ENCODE data around the gene OR2V2.

DNA sequence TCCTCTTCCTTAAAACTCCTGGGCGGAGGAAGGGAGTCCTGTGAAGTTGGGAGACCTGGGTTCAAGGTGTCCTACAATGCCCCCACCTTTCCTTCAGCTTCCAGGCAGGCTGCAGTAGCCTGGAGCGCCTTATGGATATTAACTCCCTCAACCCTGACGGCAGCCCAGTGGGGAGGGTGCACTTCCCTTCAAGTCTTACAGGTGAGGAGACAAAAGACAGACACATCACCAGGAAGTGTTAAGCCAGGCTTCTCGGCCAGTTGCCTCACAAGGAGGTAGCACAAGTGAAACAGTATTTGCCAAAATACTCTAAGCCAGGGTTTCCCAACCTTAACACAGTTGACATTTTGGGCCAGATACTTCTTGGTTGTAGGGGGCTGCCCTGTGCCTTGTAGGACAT lies 53.4 kb downstream of the OR2V2 start:
- TF ChIP-seq, protein P1, sequence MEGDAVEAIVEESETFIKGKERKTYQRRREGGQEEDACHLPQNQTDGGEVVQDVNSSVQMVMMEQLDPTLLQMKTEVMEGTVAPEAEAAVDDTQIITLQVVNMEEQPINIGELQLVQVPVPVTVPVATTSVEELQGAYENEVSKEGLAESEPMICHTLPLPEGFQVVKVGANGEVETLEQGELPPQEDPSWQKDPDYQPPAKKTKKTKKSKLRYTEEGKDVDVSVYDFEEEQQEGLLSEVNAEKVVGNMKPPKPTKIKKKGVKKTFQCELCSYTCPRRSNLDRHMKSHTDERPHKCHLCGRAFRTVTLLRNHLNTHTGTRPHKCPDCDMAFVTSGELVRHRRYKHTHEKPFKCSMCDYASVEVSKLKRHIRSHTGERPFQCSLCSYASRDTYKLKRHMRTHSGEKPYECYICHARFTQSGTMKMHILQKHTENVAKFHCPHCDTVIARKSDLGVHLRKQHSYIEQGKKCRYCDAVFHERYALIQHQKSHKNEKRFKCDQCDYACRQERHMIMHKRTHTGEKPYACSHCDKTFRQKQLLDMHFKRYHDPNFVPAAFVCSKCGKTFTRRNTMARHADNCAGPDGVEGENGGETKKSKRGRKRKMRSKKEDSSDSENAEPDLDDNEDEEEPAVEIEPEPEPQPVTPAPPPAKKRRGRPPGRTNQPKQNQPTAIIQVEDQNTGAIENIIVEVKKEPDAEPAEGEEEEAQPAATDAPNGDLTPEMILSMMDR (IDR thresholded peaks at IDR 0.05; ENCODE audit: extremely low read depth in 1 of 2, insufficient read depth in 1 of 2, low read depth in 1 of 2, low read length in 2 of 2): no peak
- TF ChIP-seq EZH2 (IDR thresholded peaks at IDR 0.05; ENCODE audit: borderline replicate concordance, low read depth, low read length, severe bottlenecking): no peak
- no peak for TF ChIP-seq POLR2AphosphoS5 (IDR thresholded peaks at IDR 0.05; ENCODE audit: insufficient read depth, low read depth, low read length)
- no peak for TF ChIP-seq POLR2A (IDR thresholded peaks at IDR 0.05; ENCODE audit: low read depth, low read length)
- TF ChIP-seq, protein P2, sequence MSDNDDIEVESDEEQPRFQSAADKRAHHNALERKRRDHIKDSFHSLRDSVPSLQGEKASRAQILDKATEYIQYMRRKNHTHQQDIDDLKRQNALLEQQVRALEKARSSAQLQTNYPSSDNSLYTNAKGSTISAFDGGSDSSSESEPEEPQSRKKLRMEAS (IDR thresholded peaks at IDR 0.05; ENCODE audit: insufficient read depth, insufficient read length): no peak

Measured in endothelial cell of umbilical vein (primary cell).